ENCODE data around the gene AMIGO1. TPM values are rescaled to one million over a fixed set of nuclear protein-coding genes. Genes with fewer than 3 reads are reported as not detected.

The AMIGO1 gene
- total RNA-seq, 1 experiment from 2014 or later, result 1.5 TPM

- H3K27ac Mint-ChIP-seq (ENCODE audit: unreplicated experiment), result no peak overlapping the region
- BruUV-seq (replicated peaks), result no TSS peak
- no peak for DNase-seq
- peaks cover 86% of the 10 kb centered on the region for H3K27me3 Mint-ChIP-seq (ENCODE audit: unreplicated experiment)
- peaks cover 5% of the 10 kb centered on the region for H3K4me1 Mint-ChIP-seq (ENCODE audit: low read depth, unreplicated experiment)
- H3K36me3 Mint-ChIP-seq (ENCODE audit: insufficient read depth, unreplicated experiment), result peaks cover 20% of the 10 kb centered on the region
- H3K4me3 Mint-ChIP-seq (ENCODE audit: low read depth, unreplicated experiment), result no peak overlapping the region
- no peaks in the 10 kb centered on the region for H3K9me3 Mint-ChIP-seq (ENCODE audit: low read depth, unreplicated experiment)
- TF ChIP-seq, protein P1, sequence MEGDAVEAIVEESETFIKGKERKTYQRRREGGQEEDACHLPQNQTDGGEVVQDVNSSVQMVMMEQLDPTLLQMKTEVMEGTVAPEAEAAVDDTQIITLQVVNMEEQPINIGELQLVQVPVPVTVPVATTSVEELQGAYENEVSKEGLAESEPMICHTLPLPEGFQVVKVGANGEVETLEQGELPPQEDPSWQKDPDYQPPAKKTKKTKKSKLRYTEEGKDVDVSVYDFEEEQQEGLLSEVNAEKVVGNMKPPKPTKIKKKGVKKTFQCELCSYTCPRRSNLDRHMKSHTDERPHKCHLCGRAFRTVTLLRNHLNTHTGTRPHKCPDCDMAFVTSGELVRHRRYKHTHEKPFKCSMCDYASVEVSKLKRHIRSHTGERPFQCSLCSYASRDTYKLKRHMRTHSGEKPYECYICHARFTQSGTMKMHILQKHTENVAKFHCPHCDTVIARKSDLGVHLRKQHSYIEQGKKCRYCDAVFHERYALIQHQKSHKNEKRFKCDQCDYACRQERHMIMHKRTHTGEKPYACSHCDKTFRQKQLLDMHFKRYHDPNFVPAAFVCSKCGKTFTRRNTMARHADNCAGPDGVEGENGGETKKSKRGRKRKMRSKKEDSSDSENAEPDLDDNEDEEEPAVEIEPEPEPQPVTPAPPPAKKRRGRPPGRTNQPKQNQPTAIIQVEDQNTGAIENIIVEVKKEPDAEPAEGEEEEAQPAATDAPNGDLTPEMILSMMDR (IDR thresholded peaks at IDR 0.05; ENCODE audit: unreplicated experiment), result no peak
- intact Hi-C loops (cut with micrococcal nuclease; ENCODE audit: unreplicated experiment), result no loop called here
- CTCF ChIA-PET, result no interaction called here
Measured at GRCh38 chr1:109479901-109480300, 29.6 kb downstream of the AMIGO1 start.

GRCh38 chr1:109479311-109479710 is 30.2 kb downstream of the AMIGO1 start:
- no peaks in the 10 kb centered on the region for H3K4me1 Mint-ChIP-seq (ENCODE audit: low read depth, unreplicated experiment)
- no peak overlapping the region for H3K27ac Mint-ChIP-seq (ENCODE audit: unreplicated experiment)
- BruUV-seq (replicated peaks), result no TSS peak
- H3K4me3 Mint-ChIP-seq (ENCODE audit: low read depth, unreplicated experiment), result no peak overlapping the region
- TF ChIP-seq, protein P1 (IDR thresholded peaks at IDR 0.05; ENCODE audit: unreplicated experiment), result no peak
- intact Hi-C loops (cut with micrococcal nuclease; ENCODE audit: unreplicated experiment), result no loop called here
- H3K27me3 Mint-ChIP-seq (ENCODE audit: unreplicated experiment), result peaks cover 92% of the 10 kb centered on the region
- peaks cover 14% of the 10 kb centered on the region for H3K36me3 Mint-ChIP-seq (ENCODE audit: insufficient read depth, unreplicated experiment)
- no peak for DNase-seq
- CTCF ChIA-PET, result no interaction called here
- H3K9me3 Mint-ChIP-seq (ENCODE audit: low read depth, unreplicated experiment), result no peaks in the 10 kb centered on the region

DNA sequence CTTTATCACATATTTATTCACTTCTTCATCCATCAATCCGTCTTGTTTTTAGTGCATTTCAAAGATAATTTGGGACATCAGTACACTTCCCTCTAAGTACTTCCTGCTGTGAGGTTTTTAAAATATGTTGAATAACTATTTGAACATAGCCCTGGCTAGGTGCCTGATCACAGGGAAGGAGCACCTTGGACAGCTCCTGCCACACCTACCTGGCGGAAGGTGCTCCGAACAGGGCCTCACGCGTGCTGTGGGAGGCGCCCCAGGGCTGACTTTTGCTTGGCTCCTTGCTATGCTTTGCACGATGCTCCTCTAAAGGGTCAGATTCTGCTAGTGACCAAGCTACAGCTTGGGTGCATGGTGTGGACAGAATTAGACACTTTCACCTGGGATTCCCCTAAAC is 30.7 kb downstream of the AMIGO1 start:
- CTCF ChIA-PET, result no interaction called here
- no peaks in the 10 kb centered on the region for H3K4me1 Mint-ChIP-seq (ENCODE audit: low read depth, unreplicated experiment)
- BruUV-seq (replicated peaks), result no TSS peak
- peaks cover 9% of the 10 kb centered on the region for H3K36me3 Mint-ChIP-seq (ENCODE audit: insufficient read depth, unreplicated experiment)
- peaks cover 97% of the 10 kb centered on the region for H3K27me3 Mint-ChIP-seq (ENCODE audit: unreplicated experiment)
- intact Hi-C loops (cut with micrococcal nuclease; ENCODE audit: unreplicated experiment), result no loop called here
- TF ChIP-seq, protein P1 (IDR thresholded peaks at IDR 0.05; ENCODE audit: unreplicated experiment), result no peak
- no peak overlapping the region for H3K27ac Mint-ChIP-seq (ENCODE audit: unreplicated experiment)
- no peak overlapping the region for H3K4me3 Mint-ChIP-seq (ENCODE audit: low read depth, unreplicated experiment)
- no peaks in the 10 kb centered on the region for H3K9me3 Mint-ChIP-seq (ENCODE audit: low read depth, unreplicated experiment)
- DNase-seq, result peak; percentile 53

- H3K27me3 Mint-ChIP-seq (ENCODE audit: unreplicated experiment), result peaks cover 100% of the 10 kb centered on the region
- CTCF ChIA-PET, result no interaction called here
- no peak overlapping the region for H3K4me3 Mint-ChIP-seq (ENCODE audit: low read depth, unreplicated experiment)
- no TSS peak for BruUV-seq (replicated peaks)
- H3K9me3 Mint-ChIP-seq (ENCODE audit: low read depth, unreplicated experiment), result no peaks in the 10 kb centered on the region
- DNase-seq, result no peak
- no peaks in the 10 kb centered on the region for H3K4me1 Mint-ChIP-seq (ENCODE audit: low read depth, unreplicated experiment)
- no peak overlapping the region for H3K27ac Mint-ChIP-seq (ENCODE audit: unreplicated experiment)
- H3K36me3 Mint-ChIP-seq (ENCODE audit: insufficient read depth, unreplicated experiment), result no peaks in the 10 kb centered on the region
- intact Hi-C loops (cut with micrococcal nuclease; ENCODE audit: unreplicated experiment), result no loop called here
- TF ChIP-seq, protein P1 (IDR thresholded peaks at IDR 0.05; ENCODE audit: unreplicated experiment), result no peak
Measured at GRCh38 chr1:109477821-109478220, 31.7 kb downstream of the AMIGO1 start.
